Adrenal gland (tissue), 12 donors: ENCODE results near the gene C5orf15. TPM values are rescaled to one million over a fixed set of nuclear protein-coding genes. Genes with fewer than 3 reads are reported as not detected.
A peak's percentile ranks its signal among the peaks of the same experiment; 100 is the strongest.
"Not testable (repeated sequence)": the region's sequence is repeated elsewhere in the genome, so short reads cannot be mapped to it uniquely, and the experiment has no call there.

Experiments
- DNase-seq, 7 donors: peaks; one replicate each; pipeline ENCODE4 v3.0.0-alpha.2; 2019 to 2020
- H3K27ac ChIP-seq, 5 donors: fragments of 200-600 bp; sonication (generic) in 4 of 5; 1 replicate in 3 of 5; 2 replicates in 2 of 5; pipeline versions ENCODE4 v1.5.1 to v1.8.0; 2016 to 2020; ENCODE audit warnings: mild to moderate bottlenecking in 1 of 5
- H3K27me3 ChIP-seq: fragments of 200-600 bp; 2 replicates; pipeline ENCODE4 v1.8.0; 2021
- H3K36me3 ChIP-seq, 2 donors: fragments of 200-600 bp; replicated peaks in 1 of 2; 1 replicate in 1 of 2; 2 replicates in 1 of 2; pipeline versions ENCODE4 v1.5.1 to v1.8.0; 2018 to 2022
- H3K4me1 ChIP-seq, 2 donors: fragments of 200-600 bp; replicated peaks in 1 of 2; 1 replicate in 1 of 2; 2 replicates in 1 of 2; pipeline versions ENCODE4 v1.5.1 to v1.8.0; 2018 to 2021
- H3K4me3 ChIP-seq, 4 donors: fragments of 200-600 bp; sonication (generic) in 3 of 4; one replicate each; pipeline ENCODE4 v1.5.1; 2016 to 2018
- H3K9me3 ChIP-seq, 3 donors: fragments of 200-600 bp; sonication (generic) in 1 of 3; replicated peaks in 1 of 3; 1 replicate in 2 of 3; 2 replicates in 1 of 3; pipeline versions ENCODE4 v1.5.1 to v1.8.0; 2016 to 2021
- CTCF ChIP-seq, 6 experiments: fragments of 450-650 bp in 4 of 6; fragments of 200-600 bp in 2 of 6; sonication (generic) in 1 of 6; IDR thresholded peaks; 1 replicate in 5 of 6; 2 replicates in 1 of 6; pipeline versions ENCODE4 v1.5.1 to v1.8.0; 2016 to 2021; ENCODE audit warnings: antibody characterized with exemption in 6 of 6, mild to moderate bottlenecking in 2 of 6, moderate library complexity in 1 of 6
- POLR2A ChIP-seq, 2 donors: fragments of 450-650 bp; IDR thresholded peaks; one replicate each; pipeline ENCODE4 v1.6.1; 2017; ENCODE audit warnings: antibody characterized with exemption in 2 of 2, mild to moderate bottlenecking in 2 of 2, moderate library complexity in 1 of 2
- WGBS, 4 donors: extraction: QIAGEN DNeasy Blood & Tissue Kit in 2 of 4; methylation state at CpG; one replicate each; pipeline versions ENCODE4 v1.1.5 to v1.1.7; 2013 to 2017; 5-methylcytosine and 5-hydroxymethylcytosine counted together
- intact Hi-C, 2 donors: fragments of 100-400 bp; cut with DNase I; formaldehyde crosslinking; loops; one replicate each; pipeline versions ENCODE4 v1.14.1 to v1.15.0; 2022 to 2023
- polyA plus RNA-seq, 3 donors: library from polyadenylated mRNA; stranded (reverse); fragments of 200-250 nt in 2 of 3; fragments of 350-450 nt in 1 of 3; fragmentation: Illumina TruSeq in 1 of 3; extraction: RNeasy Lipid Tissue Mini Kit (QIAGEN cat#74804) in 1 of 3; gene quantifications; one replicate each; pipeline ENCODE4 v1.2.3, GENCODE V29; 2013 to 2014
- total RNA-seq, 9 donors: library from RNA; depleted of rRNA in 4 of 9; stranded (reverse); fragments of >200 nt in 4 of 9; fragments of 120-200 nt in 1 of 9; fragmentation: NEBNext Ultra II Directional in 1 of 9; extraction: Animal tissue kit (Norgen Biotek cat#: 25700) in 1 of 9; gene quantifications; one replicate each; pipeline versions ENCODE4 v1.1.0 to v1.2.4, GENCODE V29; 2013 to 2023
- donor health status: healthy with polysubstance abuse.
- donor health status: Bipolar disorder and iron deficiency.
- donor health status: DM: yes; HTN: yes; CAD: no.
- donor health status: DM: no; HTN: no; CAD: no.
- donor health status: DM: no; HTN: no; CAD: no.
- donor health status: DM: yes; HTN: yes; CAD: no.

Gene C5orf15
- total and polyA plus RNA-seq, 12 donors: 16.7 to 90.1 (median 53.7) TPM

DNA sequence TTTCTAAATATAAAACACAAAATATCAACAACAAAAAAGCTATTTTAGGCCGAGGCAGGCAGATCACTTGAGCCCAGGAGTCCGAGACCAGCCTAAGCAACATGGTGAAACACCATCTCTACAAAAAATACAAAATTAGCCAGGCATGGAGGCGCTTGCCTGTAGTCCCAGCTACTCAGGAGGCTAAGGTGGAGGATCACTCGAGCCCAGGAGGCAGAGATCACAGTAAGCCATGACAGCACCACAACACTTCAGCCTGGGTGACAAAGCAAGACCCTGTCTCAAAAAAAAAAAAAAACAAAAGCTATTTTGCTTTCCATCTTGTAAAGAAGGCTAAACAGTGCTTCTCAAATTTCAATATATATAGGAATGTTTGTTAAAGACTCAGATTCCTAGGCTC, 11.3 kb downstream of the C5orf15 start:
- 90 to 96% (median 96%) methylated on average over 4 of the region's 4 CpGs for WGBS, 4 donors
- Histone ChIP-seq H3K27me3 (no peaks in the 10 kb centered on the region), H3K9me3 (no peaks in the 10 kb centered on the region), H3K4me3 (no peak overlapping the region), H3K36me3 (peaks cover 0 to 29% of the 10 kb centered on the region in 2 donors), H3K4me1 (peaks cover 2 to 12% of the 10 kb centered on the region in 2 donors), H3K27ac (no peak overlapping the region)
- no peak for TF ChIP-seq POLR2A (IDR thresholded peaks at IDR 0.05)
- TF ChIP-seq CTCF (IDR thresholded peaks at IDR 0.05): no peak
- intact Hi-C loops: no loop called here
- no peak for DNase-seq

DNA sequence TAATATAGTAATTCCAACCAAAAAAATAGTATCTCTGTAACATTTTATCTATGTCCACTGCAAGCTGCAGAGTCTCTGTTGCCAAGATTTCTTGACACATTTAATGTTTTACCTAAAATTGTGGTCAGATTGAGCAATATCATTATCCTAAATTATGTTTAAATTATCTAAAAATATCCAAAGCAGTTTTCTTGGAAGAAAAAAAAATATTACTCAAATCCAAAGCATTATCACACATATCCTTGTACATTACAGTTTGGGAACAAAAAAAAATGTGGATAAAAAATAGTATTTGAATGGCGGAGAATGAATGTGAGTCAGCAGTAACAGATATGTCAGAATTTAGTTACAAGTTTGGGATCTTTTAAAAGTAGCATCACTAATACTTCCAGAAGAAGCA, 12.2 kb downstream of the C5orf15 start:
- H3K27me3 ChIP-seq, H3K9me3 ChIP-seq, DNase-seq, H3K27ac ChIP-seq, H3K4me3 ChIP-seq, intact Hi-C loops: not testable (repeated sequence)
- Histone ChIP-seq H3K36me3 (peaks cover 0 to 29% of the 10 kb centered on the region in 2 donors), H3K4me1 (peaks cover 0 to 15% of the 10 kb centered on the region in 2 donors)
- WGBS, 4 donors: 91 to 97% (median 93%) methylated on average over 1 of the region's 1 CpG

DNA sequence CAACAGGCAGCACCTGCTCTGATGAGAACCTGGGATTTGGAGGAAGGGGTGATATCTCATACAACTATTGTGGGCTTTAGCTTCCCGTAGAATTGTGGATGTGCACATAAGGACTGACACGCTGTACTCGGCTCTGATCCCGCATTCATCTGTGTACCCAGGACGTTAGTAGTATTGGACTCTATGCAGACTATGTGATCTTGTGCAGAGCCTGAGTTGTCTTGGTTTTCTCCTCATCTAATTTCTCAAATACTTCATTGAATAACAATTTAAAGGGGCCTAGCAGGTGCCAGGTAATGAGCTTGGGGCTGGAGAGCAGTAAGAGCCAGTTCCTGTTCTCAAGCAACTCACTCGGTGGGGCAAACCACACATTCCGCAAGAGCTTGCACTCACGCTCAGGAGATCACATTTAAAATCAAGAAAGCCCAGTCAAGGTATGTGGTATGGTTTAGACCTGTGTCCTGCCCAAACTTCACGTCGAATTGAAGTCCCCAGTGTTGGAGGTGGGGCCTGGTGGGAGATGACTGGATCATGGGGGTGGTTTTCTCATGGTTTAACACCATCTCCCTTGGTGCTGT, 14.8 kb downstream of the C5orf15 start:
- peak overlapping the region in 4 of 5 donors; percentile 62 to 87 (median 73) for H3K27ac ChIP-seq
- intact Hi-C loops: no loop called here
- peaks cover 0 to 24% of the 10 kb centered on the region in 2 donors for H3K36me3 ChIP-seq
- WGBS, 4 donors: 84 to 94% (median 86%) methylated on average over 10 of the region's 10 CpGs
- no peaks in the 10 kb centered on the region for H3K27me3 ChIP-seq
- DNase-seq: peak in 1 of 7 donors; percentile 51
- no peak overlapping the region for H3K4me3 ChIP-seq
- peaks cover 0 to 22% of the 10 kb centered on the region in 2 donors for H3K4me1 ChIP-seq
- TF ChIP-seq CTCF (IDR thresholded peaks at IDR 0.05): no peak
- TF ChIP-seq POLR2A (IDR thresholded peaks at IDR 0.05): no peak
- no peaks in the 10 kb centered on the region for H3K9me3 ChIP-seq

- H3K4me3 ChIP-seq: no peak overlapping the region
- TF ChIP-seq CTCF (IDR thresholded peaks at IDR 0.05): no peak
- peak in 1 of 2 donors; percentile 29 for TF ChIP-seq POLR2A (IDR thresholded peaks at IDR 0.05)
- intact Hi-C loops: no loop called here
- H3K4me1 ChIP-seq: peaks cover 0 to 22% of the 10 kb centered on the region in 2 donors
- peak overlapping the region in 4 of 5 donors; percentile 65 to 87 (median 76) for H3K27ac ChIP-seq
- no peaks in the 10 kb centered on the region for H3K27me3 ChIP-seq
- H3K36me3 ChIP-seq: peaks cover 0 to 21% of the 10 kb centered on the region in 2 donors
- WGBS, 4 donors: 44 to 60% (median 55%) methylated on average over 7 to 10 of the region's 10 CpGs
- no peaks in the 10 kb centered on the region for H3K9me3 ChIP-seq
- DNase-seq: peak; percentile 44 to 92 (median 76)
Observed at GRCh38 chr5:133952729-133953567, 15.5 kb downstream of the C5orf15 start.
